ENCODE measurements around the gene TTLL11. TPM values are rescaled to one million over a fixed set of nuclear protein-coding genes. Genes with fewer than 3 reads are reported as not detected.

Gene TTLL11
- total RNA-seq, 1 experiment from 2014 or later: 1.5 TPM

DNA sequence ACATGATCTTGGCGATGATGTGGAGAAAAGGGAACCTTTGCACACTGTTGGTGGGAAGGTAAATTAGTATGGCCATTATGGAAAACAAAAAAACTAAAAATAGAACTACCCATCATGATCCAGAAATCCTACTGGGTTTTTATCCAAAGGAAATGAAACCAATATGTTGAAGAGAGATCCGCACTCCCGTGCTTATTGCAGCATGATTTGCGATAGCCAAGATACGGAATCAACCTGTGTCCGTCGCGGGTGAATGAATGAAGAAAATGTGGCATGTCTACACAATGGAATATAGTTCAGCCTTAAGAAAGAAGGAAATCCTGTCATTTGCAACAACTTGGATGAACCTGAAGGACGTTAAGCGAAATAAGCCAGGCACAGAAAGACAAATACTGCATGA lies 84.5 kb downstream of the TTLL11 start:
- Histone ChIP-seq H3K4me1 (ENCODE audit: insufficient read depth, low read length) (no peaks in the 10 kb centered on the region; the same call in 1 of the 2 replicates), H3K9me3 (ENCODE audit: control insufficient read depth, low read depth, low read length) (no peaks in the 10 kb centered on the region), H3T11ph (ENCODE audit: low read length) (no peak overlapping the region), H2BK20ac (ENCODE audit: low read depth, low read length, poor library complexity, severe bottlenecking) (no peak overlapping the region), H4K8ac (replicated peaks; ENCODE audit: insufficient read length, low read depth, low read length) (no peak overlapping the region), H2BK15ac (ENCODE audit: low read depth, low read length) (no peak overlapping the region), H4K5ac (ENCODE audit: insufficient read length, low read depth, low read length) (no peak overlapping the region), H2BK12ac (ENCODE audit: insufficient read length, low read depth, low read length) (no peak overlapping the region), H3K23me2 (ENCODE audit: insufficient read length, low read depth, low read length, poor library complexity, severe bottlenecking) (no peaks in the 10 kb centered on the region), H3K27me3 (ENCODE audit: insufficient read depth, low read length) (no peaks in the 10 kb centered on the region), H2BK120ac (ENCODE audit: low read depth, low read length, poor library complexity, severe bottlenecking) (no peak overlapping the region), H3K27ac (ENCODE audit: insufficient read length, low read depth, low read length) (no peak overlapping the region), H3K4me2 (ENCODE audit: insufficient read depth, insufficient read length, low read length) (no peak overlapping the region), H3K9ac (ENCODE audit: extremely low read depth, insufficient read length, low read length) (no peak overlapping the region), H3K18ac (ENCODE audit: insufficient read length, low read depth, low read length) (no peak overlapping the region), H3K14ac (ENCODE audit: insufficient read depth, low read length) (no peak overlapping the region), H3K4ac (ENCODE audit: low read depth, low read length) (no peak overlapping the region), H4K20me1 (ENCODE audit: control insufficient read depth, insufficient read depth, insufficient read length) (no peaks in the 10 kb centered on the region), H2BK5ac (ENCODE audit: insufficient read length, low read length) (no peak overlapping the region), H3K79me1 (ENCODE audit: insufficient read depth, low read depth, low read length, poor library complexity, severe bottlenecking) (no peaks in the 10 kb centered on the region), H2AFZ (ENCODE audit: low read length) (no peak overlapping the region), H2AK5ac (ENCODE audit: insufficient read length, low read length) (no peak overlapping the region), H3K56ac (ENCODE audit: insufficient read length, low read depth, low read length) (no peak overlapping the region), H4K91ac (ENCODE audit: insufficient read length, low read depth, low read length) (no peak overlapping the region), H3K23ac (ENCODE audit: insufficient read length, low read depth, low read length) (no peak overlapping the region), H3K79me2 (ENCODE audit: insufficient read depth, low read length) (no peaks in the 10 kb centered on the region)
- peaks cover 48% of the 10 kb centered on the region for H3K27me3 Mint-ChIP-seq (ENCODE audit: low read depth)
- no peak overlapping the region; a peak in 1 of 7 replicates for H3K27ac Mint-ChIP-seq
- no CpG with 5 or more reads among the region's 10 CpGs for WGBS (ENCODE audit: extremely low coverage, insufficient read length, low lambda C conversion rate)
- no peak for DNase-seq
- TF ChIP-seq, protein P1, sequence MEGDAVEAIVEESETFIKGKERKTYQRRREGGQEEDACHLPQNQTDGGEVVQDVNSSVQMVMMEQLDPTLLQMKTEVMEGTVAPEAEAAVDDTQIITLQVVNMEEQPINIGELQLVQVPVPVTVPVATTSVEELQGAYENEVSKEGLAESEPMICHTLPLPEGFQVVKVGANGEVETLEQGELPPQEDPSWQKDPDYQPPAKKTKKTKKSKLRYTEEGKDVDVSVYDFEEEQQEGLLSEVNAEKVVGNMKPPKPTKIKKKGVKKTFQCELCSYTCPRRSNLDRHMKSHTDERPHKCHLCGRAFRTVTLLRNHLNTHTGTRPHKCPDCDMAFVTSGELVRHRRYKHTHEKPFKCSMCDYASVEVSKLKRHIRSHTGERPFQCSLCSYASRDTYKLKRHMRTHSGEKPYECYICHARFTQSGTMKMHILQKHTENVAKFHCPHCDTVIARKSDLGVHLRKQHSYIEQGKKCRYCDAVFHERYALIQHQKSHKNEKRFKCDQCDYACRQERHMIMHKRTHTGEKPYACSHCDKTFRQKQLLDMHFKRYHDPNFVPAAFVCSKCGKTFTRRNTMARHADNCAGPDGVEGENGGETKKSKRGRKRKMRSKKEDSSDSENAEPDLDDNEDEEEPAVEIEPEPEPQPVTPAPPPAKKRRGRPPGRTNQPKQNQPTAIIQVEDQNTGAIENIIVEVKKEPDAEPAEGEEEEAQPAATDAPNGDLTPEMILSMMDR (conservative IDR thresholded peaks at IDR 0.05): no peak
- H3K4me1 Mint-ChIP-seq: no peaks in the 10 kb centered on the region
- no peaks in the 10 kb centered on the region for H3K9me3 Mint-ChIP-seq
- H3K4me3 Mint-ChIP-seq: no peak overlapping the region
- no peaks in the 10 kb centered on the region for H3K36me3 Mint-ChIP-seq (ENCODE audit: insufficient read depth in 1 of 3, low read depth in 3 of 3)

All from H9 (cell line).